ENCODE results near the gene IL10RB. TPM values are rescaled to one million over a fixed set of nuclear protein-coding genes. Genes with fewer than 3 reads are reported as not detected.

Gene IL10RB
- total and polyA plus RNA-seq, 2 experiments from 2014 or later = 2.2 to 2.5 TPM

DNA sequence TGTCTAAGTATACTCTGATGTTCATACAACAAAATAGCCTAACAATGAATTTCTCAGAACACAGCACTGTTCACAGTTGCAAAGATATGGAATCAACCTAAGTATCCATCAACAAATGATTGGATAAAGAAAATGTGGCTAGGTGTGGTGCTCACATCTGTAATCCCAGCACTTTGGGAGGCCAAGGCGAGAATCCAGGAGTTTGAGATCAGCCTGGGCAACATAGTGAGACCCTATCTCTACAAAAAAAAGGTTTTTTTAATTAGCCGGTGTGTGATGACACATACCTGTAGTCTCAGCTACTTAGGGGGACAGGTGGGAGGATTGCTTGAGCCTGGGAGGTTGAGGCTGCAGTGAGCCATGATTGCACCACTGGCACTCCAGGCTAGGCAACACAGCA lies 25.8 kb upstream of the IL10RB start (continued):
- TF ChIP-seq ZNF462 (CRISPR knock-in tag; IDR thresholded peaks at IDR 0.05) (no peak), EZH2 (IDR thresholded peaks at IDR 0.05; ENCODE audit: low read depth, unreplicated experiment) (no peak), REST (IDR thresholded peaks at IDR 0.05; ENCODE audit: unreplicated experiment) (no peak), ZNF331 (CRISPR knock-in tag; IDR thresholded peaks at IDR 0.05; ENCODE audit: low read depth) (no peak), CREB1 (CRISPR knock-in tag; IDR thresholded peaks at IDR 0.05; ENCODE audit: low read depth) (no peak), JUNB (IDR thresholded peaks at IDR 0.05; ENCODE audit: unreplicated experiment) (no peak)
- TF ChIP-seq, protein P1, sequence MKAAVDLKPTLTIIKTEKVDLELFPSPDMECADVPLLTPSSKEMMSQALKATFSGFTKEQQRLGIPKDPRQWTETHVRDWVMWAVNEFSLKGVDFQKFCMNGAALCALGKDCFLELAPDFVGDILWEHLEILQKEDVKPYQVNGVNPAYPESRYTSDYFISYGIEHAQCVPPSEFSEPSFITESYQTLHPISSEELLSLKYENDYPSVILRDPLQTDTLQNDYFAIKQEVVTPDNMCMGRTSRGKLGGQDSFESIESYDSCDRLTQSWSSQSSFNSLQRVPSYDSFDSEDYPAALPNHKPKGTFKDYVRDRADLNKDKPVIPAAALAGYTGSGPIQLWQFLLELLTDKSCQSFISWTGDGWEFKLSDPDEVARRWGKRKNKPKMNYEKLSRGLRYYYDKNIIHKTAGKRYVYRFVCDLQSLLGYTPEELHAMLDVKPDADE (IDR thresholded peaks at IDR 0.05) = no peak
